Loucy (cell line): Measurements from ENCODE around the gene SIL1.

Source experiments
- CTCF ChIP-seq: fragments of 200-600 bp; sonication (generic); conservative IDR thresholded peaks from 2 replicates; pipeline ENCODE4 v1.5.1; 2014; ENCODE audit warnings: mild to moderate bottlenecking, antibody characterized with exemption, low read length
- EZH2phosphoT487 ChIP-seq: fragments of 200-600 bp; IDR thresholded peaks from 2 replicates; pipeline ENCODE4 v1.6.1; 2018; ENCODE audit warnings: antibody characterized with exemption, mild to moderate bottlenecking, moderate library complexity, borderline replicate concordance

GRCh38 chr5:138964647-138965201 is 233.4 kb downstream of the SIL1 start:
- TF ChIP-seq CTCF, result no peak
- no peak for TF ChIP-seq EZH2phosphoT487
